ELR (cell line): Measurements from ENCODE around the gene TRERF1.

ENCODE experiments used
- DNase-seq: peaks from one replicate; pipeline ENCODE4 v3.0.0-alpha.2; 2015; ENCODE audit warnings: low read depth

The TRERF1 gene

DNA sequence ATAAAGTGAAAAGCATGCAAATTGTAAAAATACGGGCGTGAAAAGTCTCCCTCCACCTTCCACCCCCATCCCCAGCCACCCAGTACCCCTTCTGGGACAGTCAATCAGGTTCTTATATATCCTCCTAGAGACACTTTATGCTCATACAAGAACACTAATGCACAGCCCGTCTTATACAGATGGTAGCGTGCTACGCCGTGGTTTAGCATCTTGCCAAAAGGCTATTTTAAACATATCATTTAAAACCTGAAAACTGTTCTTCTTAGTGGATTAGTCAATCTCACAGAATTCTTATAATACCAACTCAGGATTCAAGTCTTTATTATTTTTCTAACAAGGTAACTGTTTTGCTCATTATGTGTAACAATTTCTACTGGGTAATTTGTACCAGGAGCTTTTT lies 176.8 kb downstream of the TRERF1 start:
- no peak for DNase-seq

DNA sequence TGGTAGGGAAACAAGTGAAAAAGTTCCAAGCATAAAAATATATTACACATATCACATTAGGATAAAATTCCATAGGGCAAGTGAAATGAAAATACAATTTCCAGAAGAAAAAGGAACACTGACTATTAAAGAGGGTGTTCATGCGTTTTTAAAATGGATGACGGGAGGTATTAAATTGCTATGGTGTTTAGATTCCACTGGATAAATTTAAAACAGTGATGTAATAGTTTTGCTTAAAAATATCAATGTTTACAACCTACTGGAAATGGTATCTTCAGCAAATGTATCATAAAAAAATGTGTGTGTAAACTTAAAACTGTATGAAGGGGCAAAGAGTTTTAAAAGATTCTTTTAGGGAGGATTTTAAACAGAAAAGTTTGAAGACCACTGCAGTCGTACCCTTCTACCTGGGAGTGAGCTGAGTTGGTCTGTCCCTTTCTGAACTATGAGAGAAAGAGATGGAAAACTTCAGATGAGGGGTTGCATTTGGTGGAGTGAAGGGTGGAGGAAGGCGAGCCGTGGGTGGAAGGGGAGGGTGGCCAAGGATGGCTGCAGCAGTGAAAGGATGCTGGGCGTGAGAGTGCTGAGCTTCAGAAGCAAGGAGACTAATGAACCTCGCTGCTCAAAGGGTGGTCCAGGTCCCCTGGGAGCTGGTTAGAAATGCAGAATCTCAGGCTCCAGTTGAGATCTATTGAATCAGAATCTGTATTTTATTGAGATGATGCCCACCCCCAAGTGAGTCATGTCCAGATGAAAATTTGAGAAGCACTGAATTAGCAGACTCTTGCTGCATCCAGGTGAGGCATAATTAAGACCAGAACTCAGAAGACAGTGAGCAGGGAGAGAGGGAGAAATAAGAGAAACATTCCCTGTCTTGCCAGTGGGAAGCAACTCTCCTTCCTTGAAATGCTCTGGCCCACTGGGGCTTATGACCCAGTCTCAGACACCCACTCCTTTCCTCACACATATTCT lies 179.6 kb downstream of the TRERF1 start:
- DNase-seq = no peak

DNA sequence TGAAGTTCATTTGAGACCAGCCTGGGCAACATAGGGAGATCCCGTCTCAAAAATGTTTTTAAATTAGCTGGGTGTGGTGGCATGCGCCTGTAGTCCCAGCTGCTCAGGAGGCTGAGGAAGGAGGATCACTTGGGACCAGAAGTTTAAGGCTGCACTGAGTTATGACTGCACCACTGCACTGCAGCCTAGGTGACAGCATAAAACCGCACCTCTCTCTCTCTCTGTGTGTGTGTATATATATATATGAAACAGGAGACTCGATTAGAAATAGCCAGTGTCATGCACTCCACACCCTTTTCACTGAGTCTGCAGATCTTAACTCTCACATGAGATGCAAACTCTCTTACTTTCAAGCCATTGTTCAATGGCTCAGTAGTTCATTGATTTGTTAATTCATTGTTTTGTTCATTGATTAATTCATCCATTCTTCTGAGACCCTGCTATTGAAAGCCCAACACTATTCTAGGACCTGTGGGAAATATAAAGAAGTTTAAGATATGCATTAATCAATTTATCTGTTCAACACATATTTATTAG lies 181.7 kb downstream of the TRERF1 start:
- DNase-seq = no peak

DNA sequence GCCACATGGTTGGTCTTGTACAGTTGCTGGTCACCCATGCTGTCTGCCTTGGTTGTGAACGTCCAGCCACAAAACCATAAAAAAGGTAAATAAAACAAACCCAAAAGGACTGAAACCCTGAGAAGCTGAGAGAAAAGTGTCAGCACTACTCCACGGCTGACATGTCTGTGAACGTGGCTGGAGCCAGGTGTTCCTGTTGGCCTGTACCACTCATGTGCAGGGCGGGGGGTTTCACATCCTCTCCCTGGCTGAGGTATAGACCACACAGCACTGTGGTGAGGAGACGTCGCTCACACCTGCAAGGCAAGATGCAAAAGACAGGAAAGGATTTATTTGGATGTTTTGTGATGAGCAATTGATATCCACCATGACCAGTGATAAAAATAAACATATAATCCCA lies 182.2 kb downstream of the TRERF1 start:
- no peak for DNase-seq

DNA sequence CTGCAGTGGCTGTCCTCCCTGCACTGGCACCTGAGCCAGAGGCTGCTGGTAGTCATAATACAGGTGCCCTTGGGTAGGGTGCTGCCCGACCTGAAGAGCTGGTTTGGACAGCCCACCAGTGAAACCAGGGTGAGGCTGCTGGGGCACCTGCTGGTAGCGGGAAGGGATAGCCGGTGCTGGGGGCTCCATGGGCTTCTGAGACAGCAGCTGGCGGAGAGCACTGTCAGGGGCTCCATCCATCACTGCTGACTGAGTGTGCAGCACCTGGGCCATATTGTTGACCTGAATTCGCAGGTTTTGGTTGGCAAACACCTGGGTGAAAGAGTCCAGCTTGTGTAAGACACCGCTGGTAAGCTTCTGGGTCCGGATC lies 182.9 kb downstream of the TRERF1 start:
- no peak for DNase-seq

DNA sequence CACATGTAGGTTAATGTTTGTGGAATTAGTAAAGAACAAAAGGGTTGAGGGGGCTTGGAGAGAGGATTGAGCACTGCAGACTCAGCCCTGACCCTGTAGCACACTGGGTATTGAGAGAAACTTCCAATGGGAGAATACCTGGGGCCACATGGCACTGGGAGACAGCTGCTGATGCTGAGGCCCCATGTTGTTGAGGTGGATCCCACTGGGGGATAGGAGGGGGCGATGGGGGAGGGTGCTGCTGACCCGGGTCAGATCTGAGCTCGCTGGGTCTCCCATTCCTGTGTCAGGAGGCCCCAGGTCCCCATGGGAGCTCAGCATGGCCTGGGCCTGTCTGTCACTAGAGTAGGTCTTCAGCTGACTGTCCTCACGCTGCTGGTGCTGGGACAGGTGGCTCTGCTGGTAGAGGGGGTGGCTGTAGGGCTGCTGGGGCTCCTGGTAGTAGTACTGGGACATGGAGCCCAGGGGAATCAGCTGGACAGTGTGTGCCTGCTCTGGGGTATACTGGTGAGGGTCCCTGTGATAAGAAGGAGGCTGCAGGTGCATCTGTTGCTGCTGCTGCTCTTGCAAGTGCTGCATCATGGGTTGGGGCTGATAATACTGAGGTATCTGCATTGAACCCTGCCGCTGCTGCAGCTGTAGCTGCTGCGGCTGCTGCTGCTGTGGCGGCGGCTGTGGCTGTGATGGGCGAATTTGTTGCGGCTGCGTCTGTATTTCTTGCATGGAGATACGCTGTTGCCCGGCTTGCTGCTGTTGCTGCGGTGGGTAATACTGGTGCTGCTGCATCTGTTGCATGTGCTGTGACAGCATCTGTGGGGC lies 183.5 kb downstream of the TRERF1 start:
- DNase-seq = no peak

DNA sequence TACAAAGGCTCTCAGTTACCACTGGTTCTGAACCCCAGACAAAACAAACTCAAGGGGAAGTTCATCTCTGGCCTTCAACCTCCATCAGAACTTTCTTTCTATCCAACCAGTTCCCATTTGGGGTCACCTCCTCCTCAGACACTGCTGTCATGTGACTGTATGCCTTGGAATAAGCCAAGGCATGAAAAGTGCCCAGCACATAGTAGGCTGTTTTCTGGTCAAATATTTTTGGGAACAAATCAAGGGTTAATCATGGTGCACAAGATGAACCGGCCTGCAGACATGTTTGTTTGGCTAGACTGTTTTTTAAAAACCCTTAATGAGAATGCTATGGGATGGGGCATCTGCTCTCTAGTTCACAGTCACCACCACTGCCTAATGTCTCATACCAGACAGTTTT lies 185.2 kb downstream of the TRERF1 start:
- DNase-seq = no peak

DNA sequence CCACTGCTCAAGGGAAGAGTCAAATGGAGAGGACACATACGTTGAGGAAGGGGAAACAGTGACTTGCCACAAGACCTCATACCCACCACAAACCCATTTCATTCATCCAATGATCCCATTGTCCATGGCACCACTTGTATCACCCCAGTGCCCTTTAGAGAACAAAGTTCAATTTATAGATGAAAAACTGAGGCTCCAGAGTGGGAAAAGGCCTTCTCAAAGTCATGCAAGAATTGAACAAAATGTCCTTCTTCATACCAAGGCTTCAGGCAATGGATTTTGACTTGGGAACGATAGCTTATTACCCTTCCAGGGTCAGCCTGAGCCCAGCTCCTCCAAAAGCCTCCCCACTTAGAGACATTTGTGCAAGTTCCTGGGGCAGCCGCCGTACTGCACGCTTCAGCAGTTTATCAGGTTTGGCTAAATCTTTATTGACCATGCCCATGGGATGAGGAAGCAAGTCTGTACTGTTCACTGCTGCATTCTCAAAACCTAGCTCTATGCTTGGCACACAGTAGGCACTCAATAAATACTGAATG lies 186.8 kb downstream of the TRERF1 start:
- no peak for DNase-seq

DNA sequence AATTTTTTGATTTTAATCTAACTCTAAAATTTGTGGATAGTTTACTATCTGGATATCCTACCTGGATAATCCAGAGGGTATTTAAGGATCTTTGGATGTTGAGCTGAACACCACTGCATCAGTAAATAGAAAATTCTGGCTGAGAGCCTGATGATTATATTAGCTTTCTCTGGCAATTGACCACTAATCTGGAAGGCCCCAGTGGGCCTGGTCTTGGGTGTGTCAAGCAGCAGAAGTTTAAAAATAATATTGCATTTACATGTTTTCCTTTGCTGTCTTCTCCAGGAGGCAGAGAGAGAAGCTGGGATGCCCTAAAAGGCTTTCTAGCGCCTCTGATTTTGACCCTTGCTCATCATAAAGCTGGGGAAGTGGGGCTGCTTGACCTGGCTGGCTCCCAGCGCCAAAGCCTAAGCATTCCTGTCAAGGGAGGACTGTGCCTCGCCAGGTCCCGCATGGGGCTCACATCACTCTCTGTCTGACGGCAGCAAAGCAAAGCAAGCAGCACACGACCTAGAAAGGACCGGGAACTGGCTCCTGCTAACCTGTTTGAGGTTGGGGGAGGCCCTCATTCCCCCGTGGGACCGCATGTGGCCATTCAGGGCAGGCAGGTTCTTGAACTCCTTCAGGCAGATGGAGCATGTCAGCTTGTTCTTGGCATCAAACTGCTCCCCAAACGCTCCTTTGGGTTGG lies 187.4 kb downstream of the TRERF1 start:
- no peak for DNase-seq

DNA sequence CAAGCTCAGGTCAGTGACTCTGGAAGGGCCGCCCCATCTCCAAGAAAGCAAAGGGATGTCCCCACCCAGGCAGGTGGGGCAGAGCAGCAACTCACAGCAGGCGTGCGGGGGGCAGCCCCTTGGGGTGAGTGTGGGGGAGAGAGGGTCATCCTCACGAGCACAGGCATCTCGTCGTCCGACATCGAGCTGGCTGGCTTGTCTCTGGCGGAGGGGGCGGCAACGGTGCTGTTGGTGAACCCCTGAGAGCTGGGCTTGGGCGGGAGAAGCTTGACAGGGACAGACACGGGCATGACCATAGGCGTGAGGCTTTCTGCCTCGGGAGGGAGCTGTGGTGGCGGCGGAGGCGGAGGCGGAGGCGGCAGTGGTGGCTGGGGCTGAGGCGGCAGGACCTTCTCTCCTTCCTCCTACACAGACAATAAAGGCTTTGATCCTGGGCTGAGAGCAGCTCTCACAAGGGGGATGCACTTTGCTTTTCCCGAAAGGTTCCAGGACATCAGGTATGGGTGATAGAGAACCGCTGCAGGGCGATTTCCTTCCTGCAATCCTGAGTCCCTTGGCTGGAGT lies 188.5 kb downstream of the TRERF1 start:
- DNase-seq = no peak

DNA sequence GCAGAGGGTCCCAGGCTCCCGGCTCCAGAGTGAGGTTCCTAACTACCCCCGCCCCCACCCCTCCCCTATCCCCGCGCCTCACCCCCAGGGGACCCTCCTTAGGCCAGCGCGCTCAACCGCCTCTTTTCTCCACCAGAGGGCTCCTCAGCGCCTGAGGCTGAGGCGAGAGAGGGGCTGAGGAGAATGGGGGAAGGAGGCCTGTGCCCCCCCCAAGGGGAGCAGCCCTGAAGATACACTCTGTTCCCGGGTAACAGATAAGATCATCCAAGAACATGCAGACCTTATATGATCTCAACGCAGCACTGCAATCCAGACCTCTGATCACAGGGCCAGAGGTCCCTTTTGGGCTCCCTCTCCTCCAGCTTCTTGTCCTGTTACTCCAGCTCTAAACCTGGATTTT lies 190.8 kb downstream of the TRERF1 start:
- DNase-seq = peak; percentile 45

DNA sequence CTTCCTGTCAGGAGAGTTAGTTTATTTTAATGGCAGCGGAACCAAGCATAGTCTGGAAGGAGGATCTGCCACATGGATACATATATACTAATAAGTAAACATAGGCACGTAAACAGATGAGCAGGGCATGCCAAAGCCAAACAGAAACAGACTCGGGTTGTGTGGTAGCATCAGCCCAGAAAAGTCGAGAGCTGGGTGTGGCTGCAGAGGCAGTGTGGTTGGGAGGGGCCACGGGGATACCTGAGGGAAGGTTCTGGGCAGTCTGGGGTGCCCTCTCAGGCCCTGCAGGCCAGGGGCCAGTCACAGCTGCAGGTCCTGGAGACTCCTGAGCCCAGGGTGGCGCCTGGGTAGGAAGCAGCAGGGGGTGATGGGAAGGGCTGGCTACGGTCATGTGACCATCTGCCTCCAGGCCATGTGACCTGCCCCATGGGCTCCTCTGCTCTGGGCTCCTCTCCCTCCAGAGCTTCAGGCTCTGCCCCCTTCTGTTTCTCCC lies 191.3 kb downstream of the TRERF1 start:
- no peak for DNase-seq

DNA sequence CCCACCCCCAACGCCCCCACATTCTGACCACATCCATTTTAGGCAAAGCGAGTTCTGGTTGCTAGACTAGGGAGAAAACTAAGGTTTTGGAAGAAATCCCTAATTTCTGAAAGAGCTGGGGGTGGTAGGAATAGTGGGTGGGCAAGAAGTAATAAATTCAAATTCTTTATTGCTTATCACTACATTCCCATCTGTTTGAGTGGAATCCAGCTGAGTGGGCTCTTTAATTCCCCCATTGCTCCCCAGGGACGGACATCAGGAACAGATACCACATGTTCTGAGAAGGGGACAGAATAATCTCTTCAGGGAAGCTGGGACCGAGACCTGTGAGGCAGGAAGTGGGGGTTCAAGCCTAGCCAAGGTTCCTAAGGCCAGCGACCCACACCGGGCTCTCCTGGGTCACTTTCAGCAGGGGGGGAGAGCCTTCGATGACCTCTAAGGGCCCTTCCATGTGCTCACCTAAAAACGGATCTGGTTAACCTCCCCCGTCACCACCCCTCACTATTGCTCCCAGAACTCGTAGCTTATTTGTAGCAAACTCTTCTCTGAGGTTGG lies 191.8 kb downstream of the TRERF1 start:
- no peak for DNase-seq

DNA sequence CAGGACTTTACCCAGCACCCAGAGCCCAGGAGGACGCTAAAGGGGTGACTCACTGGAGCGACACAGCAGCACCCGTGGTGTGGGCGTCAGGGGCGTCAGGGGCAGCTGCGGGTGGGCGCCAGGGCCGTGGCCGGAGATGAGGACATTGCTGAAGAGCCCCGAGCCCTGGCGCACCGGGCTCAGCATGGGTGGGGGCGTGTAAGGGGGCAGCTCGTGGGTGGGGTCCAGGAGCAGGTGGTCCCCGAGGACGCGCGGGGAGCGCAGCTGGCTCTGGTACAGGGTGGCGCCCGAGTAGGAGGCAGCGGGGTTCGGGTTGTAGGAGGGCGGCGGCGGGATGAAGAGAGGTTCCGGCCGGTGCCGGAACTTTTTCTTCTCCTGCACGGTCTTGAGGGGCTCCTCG lies 192.4 kb downstream of the TRERF1 start:
- DNase-seq = no peak

DNA sequence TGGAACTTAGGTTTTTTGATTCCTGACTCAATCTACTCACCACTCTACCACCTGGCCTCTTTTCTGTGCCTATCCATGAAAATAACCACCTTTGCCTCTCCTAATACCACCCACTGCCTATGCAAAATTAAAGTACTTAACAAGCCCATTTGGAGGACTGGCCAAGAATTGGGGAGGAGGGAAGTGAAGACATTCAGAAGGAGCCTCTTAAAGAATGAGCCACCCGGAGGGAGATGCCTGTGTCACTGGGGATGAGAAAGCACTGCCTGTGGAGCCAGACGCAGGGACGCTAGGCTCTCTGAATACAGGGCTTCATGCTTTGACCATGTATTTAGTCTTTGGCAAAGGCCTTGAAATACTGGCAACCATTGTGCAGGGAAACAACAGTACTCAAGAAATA lies 194.1 kb downstream of the TRERF1 start:
- DNase-seq = no peak

DNA sequence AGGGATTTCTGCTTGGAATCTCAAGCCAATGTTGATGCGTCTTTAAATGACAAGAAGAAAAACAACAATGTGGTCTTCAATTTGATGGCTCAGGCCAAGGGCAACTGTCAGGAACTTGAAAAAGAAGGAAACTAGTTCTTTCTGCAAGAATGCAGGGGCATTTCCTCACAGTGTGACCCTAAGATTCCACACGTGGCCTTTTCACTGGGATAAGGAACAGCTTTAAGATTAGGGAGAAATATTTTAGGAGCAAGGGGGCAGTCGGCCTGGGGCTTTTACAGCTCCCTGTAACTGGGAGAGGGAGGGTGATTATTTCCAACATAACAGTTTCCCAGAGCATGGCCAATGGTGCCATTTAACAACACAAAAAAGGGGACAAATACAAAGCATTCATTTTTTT lies 194.7 kb downstream of the TRERF1 start:
- no peak for DNase-seq

DNA sequence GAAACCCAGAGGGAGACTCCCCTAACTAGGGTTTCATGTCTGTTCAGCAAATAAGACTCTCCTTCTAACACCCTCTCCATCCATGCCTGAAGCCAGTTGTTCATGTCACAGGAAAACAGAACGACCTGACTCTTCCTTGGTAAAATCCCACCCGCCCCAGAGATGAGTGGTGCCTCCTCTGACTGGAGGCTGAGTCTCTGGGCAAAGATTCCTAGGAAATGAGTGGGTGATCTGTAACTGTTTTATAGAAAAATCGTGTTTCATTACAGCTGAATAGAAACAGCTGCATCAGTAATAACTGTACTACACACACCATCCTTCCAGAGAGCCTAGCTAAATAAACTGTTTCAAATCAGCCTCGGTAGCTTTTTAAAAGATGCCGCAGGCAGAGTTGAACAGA lies 196.7 kb downstream of the TRERF1 start:
- peak; percentile 56 for DNase-seq

DNA sequence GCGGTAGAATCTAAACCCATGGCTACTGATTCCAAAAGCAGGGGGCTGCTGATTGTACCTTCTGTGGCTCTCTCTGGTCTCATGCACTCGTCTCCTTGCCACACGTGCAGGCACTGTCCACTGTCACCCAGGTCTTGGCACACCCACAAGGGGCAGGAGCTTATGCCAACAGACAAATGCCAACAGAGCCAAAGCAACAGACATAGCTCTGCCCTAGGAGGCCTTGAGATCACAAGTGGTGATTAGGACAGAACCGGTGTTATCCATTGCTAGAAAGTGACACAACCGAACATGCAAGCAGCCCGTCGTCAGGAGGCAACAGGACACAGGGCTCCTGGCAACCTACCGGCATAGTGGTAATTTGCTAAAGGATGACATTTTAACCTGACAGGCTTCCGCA lies 197.2 kb downstream of the TRERF1 start:
- no peak for DNase-seq

DNA sequence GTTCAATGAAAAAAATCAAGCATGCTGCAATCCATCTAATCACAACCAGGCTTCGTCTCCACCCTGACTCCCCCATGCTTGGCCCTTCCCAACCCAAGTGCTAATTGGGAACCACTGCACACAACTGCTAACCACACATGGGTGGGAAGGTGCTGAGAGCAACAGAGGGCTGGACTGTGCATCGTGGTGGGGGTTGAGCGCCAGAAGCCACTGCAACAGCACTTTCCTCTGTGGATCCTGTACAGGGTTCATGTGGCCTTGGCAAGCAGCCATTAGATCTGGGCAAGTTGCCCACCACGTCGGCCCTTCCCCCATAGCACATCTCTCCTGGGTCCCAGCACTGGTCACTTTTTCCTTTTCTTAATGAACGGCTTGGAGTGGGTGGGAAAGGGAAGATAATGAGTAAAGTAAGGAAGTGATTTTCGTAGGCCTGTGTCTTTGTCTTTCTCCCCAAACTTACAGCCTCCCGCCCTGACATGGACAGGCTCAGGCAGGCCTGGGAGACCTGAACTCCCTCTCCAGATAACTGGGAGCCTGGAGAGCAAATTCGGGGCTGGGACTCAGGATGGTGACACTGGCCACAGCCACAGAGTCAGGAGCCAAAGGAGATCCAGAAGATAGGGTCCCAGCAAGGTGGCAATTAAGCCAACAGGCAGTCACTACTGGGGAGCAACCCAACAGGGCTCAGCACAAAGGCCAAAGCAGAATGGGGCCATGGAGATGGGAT lies 199.7 kb downstream of the TRERF1 start:
- DNase-seq = no peak

DNA sequence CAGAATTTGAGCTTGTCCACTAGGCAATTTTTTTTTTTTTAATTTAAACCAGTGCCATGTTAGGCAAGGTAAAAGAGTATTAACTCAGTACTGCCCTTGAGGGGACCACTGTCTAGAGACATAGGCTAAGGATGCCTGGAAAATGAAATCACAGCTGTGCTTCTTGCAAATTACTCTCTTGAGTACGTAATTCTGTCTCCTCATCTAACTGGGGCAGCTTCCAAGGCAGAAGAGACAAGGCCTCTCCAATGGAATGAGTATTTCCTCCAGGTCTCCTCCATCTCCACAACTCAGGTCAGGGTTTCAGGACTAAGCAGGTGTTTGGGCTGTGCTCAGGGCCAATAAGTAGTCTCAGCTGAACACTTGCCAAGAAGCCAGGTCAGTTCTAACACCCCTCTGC lies 200.2 kb downstream of the TRERF1 start:
- no peak for DNase-seq
